Measurements from ENCODE around the gene LPAR3.
A peak's percentile ranks its signal among the peaks of the same experiment; 100 is the strongest.

The LPAR3 gene

DNA sequence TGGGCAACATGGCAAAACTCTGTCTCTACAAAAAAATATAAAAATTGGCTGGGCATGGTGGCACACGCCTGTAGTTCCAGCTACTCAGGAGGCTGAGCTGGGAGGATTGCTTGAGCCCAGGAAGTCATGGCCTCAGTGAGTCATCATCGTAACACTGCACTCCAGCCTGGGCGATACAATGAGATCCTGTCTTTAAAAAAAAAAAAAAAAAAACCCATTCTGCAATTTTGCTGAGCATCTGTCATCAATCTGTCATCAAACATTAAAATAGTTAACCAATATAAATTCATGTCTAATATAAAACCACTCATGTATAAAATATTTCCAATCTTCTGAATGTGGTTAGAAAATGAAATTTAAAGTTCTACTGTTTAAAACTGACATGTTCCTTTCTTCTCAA is 56.9 kb downstream of the LPAR3 start:
- no peak overlapping the region for H3K4me3 ChIP-seq (ENCODE audit: low read depth, low read length)
- H3K9me3 ChIP-seq (ENCODE audit: control insufficient read depth, insufficient read depth, low read depth, low read length) = no peaks in the 10 kb centered on the region
- peaks cover 8% of the 10 kb centered on the region; the same call in 1 of the 2 replicates for H3K4me1 ChIP-seq (ENCODE audit: control insufficient read depth, insufficient read depth, low read length)
- TF ChIP-seq, protein P1, sequence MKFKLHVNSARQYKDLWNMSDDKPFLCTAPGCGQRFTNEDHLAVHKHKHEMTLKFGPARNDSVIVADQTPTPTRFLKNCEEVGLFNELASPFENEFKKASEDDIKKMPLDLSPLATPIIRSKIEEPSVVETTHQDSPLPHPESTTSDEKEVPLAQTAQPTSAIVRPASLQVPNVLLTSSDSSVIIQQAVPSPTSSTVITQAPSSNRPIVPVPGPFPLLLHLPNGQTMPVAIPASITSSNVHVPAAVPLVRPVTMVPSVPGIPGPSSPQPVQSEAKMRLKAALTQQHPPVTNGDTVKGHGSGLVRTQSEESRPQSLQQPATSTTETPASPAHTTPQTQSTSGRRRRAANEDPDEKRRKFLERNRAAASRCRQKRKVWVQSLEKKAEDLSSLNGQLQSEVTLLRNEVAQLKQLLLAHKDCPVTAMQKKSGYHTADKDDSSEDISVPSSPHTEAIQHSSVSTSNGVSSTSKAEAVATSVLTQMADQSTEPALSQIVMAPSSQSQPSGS (tag by site-specific recombination; IDR thresholded peaks at IDR 0.05; ENCODE audit: low read depth) = no peak
- TF ChIP-seq, protein P2, sequence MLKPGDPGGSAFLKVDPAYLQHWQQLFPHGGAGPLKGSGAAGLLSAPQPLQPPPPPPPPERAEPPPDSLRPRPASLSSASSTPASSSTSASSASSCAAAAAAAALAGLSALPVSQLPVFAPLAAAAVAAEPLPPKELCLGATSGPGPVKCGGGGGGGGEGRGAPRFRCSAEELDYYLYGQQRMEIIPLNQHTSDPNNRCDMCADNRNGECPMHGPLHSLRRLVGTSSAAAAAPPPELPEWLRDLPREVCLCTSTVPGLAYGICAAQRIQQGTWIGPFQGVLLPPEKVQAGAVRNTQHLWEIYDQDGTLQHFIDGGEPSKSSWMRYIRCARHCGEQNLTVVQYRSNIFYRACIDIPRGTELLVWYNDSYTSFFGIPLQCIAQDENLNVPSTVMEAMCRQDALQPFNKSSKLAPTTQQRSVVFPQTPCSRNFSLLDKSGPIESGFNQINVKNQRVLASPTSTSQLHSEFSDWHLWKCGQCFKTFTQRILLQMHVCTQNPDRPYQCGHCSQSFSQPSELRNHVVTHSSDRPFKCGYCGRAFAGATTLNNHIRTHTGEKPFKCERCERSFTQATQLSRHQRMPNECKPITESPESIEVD (tag by site-specific recombination; IDR thresholded peaks at IDR 0.05) = 0 out of 2 replicates have a peak, but pooled peaks have one; percentile 13
- TF ChIP-seq, protein P3, sequence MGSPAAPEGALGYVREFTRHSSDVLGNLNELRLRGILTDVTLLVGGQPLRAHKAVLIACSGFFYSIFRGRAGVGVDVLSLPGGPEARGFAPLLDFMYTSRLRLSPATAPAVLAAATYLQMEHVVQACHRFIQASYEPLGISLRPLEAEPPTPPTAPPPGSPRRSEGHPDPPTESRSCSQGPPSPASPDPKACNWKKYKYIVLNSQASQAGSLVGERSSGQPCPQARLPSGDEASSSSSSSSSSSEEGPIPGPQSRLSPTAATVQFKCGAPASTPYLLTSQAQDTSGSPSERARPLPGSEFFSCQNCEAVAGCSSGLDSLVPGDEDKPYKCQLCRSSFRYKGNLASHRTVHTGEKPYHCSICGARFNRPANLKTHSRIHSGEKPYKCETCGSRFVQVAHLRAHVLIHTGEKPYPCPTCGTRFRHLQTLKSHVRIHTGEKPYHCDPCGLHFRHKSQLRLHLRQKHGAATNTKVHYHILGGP (tag by site-specific recombination; IDR thresholded peaks at IDR 0.05) = no peak
- TF ChIP-seq KLF7 (tag by site-specific recombination; IDR thresholded peaks at IDR 0.05; ENCODE audit: borderline replicate concordance) (no peak), ZNF629 (tag by site-specific recombination; IDR thresholded peaks at IDR 0.05) (peak; percentile 38; the same call in 1 of the 2 replicates), ZNF112 (tag by site-specific recombination; IDR thresholded peaks at IDR 0.05) (no peak), ZBTB1 (tag by site-specific recombination; IDR thresholded peaks at IDR 0.05) (no peak), ZNF391 (tag by site-specific recombination; IDR thresholded peaks at IDR 0.05; ENCODE audit: borderline replicate concordance, low read depth) (no peak), ZNF19 (tag by site-specific recombination; IDR thresholded peaks at IDR 0.05; ENCODE audit: low read depth) (no peak), ZNF785 (tag by site-specific recombination; IDR thresholded peaks at IDR 0.05) (no peak), ZNF366 (tag by site-specific recombination; conservative IDR thresholded peaks at IDR 0.05) (peak; percentile 32; the same call in 1 of the 2 replicates), ZNF585B (tag by site-specific recombination; IDR thresholded peaks at IDR 0.05) (peak; percentile 54)
- TF ChIP-seq, protein P4, sequence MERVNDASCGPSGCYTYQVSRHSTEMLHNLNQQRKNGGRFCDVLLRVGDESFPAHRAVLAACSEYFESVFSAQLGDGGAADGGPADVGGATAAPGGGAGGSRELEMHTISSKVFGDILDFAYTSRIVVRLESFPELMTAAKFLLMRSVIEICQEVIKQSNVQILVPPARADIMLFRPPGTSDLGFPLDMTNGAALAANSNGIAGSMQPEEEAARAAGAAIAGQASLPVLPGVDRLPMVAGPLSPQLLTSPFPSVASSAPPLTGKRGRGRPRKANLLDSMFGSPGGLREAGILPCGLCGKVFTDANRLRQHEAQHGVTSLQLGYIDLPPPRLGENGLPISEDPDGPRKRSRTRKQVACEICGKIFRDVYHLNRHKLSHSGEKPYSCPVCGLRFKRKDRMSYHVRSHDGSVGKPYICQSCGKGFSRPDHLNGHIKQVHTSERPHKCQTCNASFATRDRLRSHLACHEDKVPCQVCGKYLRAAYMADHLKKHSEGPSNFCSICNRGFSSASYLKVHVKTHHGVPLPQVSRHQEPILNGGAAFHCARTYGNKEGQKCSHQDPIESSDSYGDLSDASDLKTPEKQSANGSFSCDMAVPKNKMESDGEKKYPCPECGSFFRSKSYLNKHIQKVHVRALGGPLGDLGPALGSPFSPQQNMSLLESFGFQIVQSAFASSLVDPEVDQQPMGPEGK (tag by site-specific recombination; IDR thresholded peaks at IDR 0.05) = no peak
- TF ChIP-seq, protein P5, sequence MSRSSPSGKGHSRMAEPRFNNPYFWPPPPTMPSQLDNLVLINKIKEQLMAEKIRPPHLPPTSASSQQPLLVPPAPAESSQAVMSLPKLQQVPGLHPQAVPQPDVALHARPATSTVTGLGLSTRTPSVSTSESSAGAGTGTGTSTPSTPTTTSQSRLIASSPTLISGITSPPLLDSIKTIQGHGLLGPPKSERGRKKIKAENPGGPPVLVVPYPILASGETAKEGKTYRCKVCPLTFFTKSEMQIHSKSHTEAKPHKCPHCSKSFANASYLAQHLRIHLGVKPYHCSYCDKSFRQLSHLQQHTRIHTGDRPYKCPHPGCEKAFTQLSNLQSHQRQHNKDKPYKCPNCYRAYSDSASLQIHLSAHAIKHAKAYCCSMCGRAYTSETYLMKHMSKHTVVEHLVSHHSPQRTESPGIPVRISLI (tag by site-specific recombination; IDR thresholded peaks at IDR 0.05) = peak; percentile 81
- TF ChIP-seq, protein P6, sequence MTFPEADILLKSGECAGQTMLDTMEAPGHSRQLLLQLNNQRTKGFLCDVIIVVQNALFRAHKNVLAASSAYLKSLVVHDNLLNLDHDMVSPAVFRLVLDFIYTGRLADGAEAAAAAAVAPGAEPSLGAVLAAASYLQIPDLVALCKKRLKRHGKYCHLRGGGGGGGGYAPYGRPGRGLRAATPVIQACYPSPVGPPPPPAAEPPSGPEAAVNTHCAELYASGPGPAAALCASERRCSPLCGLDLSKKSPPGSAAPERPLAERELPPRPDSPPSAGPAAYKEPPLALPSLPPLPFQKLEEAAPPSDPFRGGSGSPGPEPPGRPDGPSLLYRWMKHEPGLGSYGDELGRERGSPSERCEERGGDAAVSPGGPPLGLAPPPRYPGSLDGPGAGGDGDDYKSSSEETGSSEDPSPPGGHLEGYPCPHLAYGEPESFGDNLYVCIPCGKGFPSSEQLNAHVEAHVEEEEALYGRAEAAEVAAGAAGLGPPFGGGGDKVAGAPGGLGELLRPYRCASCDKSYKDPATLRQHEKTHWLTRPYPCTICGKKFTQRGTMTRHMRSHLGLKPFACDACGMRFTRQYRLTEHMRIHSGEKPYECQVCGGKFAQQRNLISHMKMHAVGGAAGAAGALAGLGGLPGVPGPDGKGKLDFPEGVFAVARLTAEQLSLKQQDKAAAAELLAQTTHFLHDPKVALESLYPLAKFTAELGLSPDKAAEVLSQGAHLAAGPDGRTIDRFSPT (tag by site-specific recombination; IDR thresholded peaks at IDR 0.05) = peak; percentile 19; the same call in 1 of the 2 replicates
- ChIA-PET CTCF (no interaction called here), POLR2A (no interaction called here)
- H3K36me3 ChIP-seq (ENCODE audit: control insufficient read depth in 2 of 2, insufficient read depth in 1 of 2, low read length in 2 of 2) = no peaks in the 10 kb centered on the region
- no peak overlapping the region for H3K27ac ChIP-seq (ENCODE audit: extremely low read depth, low read depth, low read length)
